ENCODE data around the gene OR6Y1. TPM values are rescaled to one million over a fixed set of nuclear protein-coding genes. Genes with fewer than 3 reads are reported as not detected.

Gene OR6Y1
- total RNA-seq (2014; rRNA removed; shearing (Covaris generic)): not detected in 2 replicates

DNA sequence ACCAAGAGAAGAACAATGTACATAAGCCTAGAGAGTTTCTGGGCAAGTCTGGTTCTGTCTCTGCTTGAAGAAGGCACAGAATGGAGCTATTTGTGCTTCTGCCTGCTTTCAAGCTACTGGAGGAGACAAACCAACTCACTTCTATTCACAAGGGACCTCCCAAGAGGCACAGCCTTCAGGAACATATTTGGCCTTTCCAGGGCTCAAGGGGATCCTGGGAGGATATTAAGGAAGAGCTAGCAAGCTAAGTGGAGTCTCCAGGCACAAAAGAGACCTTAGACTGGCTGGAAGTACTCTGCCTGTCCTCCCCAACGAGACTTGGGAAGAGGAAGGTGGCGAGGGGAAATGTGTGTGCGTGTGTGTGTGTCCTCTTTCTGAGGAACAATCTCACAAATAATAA, at the start of gene OR6Y1:
Gene OR6Y1 (minus strand): TSS at position 54 of the 400 bp plus-strand sequence. CDS start 6,300 bp downstream, outside the sequence.

DNA sequence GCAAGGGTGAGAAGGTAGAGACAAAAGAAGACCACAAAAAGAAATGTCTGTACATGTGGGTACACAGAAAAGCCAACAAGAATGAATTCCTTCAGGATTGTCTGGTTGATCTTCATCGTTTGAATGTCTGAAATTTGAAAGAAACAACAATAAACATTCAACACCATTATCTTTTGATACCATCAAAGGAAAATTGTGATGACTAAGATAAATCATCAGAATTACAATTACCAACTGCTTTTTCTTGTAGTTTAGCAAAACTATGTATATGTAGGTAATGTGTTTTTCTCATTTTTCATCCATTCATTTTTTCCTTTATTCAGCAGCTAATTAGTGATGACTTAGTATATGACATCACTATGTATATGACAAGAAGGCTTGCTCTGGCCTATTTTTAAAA, 25.5 kb upstream of the OR6Y1 start, which contains the start of gene OR10X1:
Gene OR10X1 (minus strand): TSS at position 167 of the 400 bp plus-strand sequence. CDS start 0 bp downstream, at position 167.

DNA sequence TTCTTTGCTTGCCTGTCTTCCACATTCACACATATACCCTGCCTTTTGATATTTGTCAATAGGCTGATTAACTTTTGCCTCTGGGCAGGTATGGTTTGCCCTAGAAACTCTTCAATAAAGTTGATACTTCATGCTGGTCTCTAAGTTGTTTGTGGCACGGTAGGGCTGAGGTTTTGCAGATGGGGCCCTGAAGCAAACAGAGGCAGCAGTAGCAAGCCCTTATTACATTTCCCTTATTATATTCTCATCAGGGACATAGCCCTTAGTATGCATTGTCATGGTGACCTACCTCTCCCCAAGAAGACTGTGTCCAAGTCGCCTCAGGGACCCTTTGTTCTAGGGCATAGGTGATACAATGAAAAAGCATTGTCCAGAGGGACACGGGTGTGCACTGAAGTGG, 16.3 kb upstream of the OR6Y1 start, which contains the start of gene OR6P1:
Gene OR6P1 (minus strand): TSS at position 101 of the 400 bp plus-strand sequence. CDS start 6,976 bp downstream, outside the sequence.

Other genes with a start within 250 kb of the OR6Y1 start
- not detected in 2 replicates for gene CD1B, start 222.9 kb downstream of the OR6Y1 start, total RNA-seq (2014; rRNA removed; shearing (Covaris generic))
- not detected in 2 replicates for gene CD1E, start 200.5 kb downstream of the OR6Y1 start, total RNA-seq (2014; rRNA removed; shearing (Covaris generic))
- gene OR10T2, start 154.9 kb downstream of the OR6Y1 start, total RNA-seq (2014; rRNA removed; shearing (Covaris generic)): not detected in 2 replicates
- not detected in 2 replicates for gene OR10K2, start 128.2 kb downstream of the OR6Y1 start, total RNA-seq (2014; rRNA removed; shearing (Covaris generic))
- not detected in 2 replicates for gene OR10K1, start 92.6 kb downstream of the OR6Y1 start, total RNA-seq (2014; rRNA removed; shearing (Covaris generic))
- gene OR10R2, start 82.2 kb downstream of the OR6Y1 start, total RNA-seq (2014; rRNA removed; shearing (Covaris generic)): not detected in 2 replicates
- gene OR6P1, start 16.2 kb upstream of the OR6Y1 start, total RNA-seq (2014; rRNA removed; shearing (Covaris generic)): not detected in 2 replicates
- not detected in 2 replicates for gene OR10X1, start 25.5 kb upstream of the OR6Y1 start, total RNA-seq (2014; rRNA removed; shearing (Covaris generic))
- gene OR10Z1, start 50.9 kb upstream of the OR6Y1 start, total RNA-seq (2014; rRNA removed; shearing (Covaris generic)): not detected in 2 replicates
- not detected in 2 replicates for gene SPTA1, start 132.3 kb upstream of the OR6Y1 start, total RNA-seq (2014; rRNA removed; shearing (Covaris generic))
- not detected in 2 replicates for gene OR6K2, start 146.2 kb upstream of the OR6Y1 start, total RNA-seq (2014; rRNA removed; shearing (Covaris generic))
- not detected in 2 replicates for gene OR6K3, start 166.3 kb upstream of the OR6Y1 start, total RNA-seq (2014; rRNA removed; shearing (Covaris generic))
- gene OR6K6, start 200.3 kb upstream of the OR6Y1 start, total RNA-seq (2014; rRNA removed; shearing (Covaris generic)): not detected in 2 replicates
- not detected in 2 replicates for gene OR6N1, start 217.8 kb upstream of the OR6Y1 start, total RNA-seq (2014; rRNA removed; shearing (Covaris generic))
- not detected in 2 replicates for gene OR6N2, start 226.8 kb upstream of the OR6Y1 start, total RNA-seq (2014; rRNA removed; shearing (Covaris generic))

Measured in A375 (cell line).